KMS-11 (cell line): ENCODE results near the gene COL6A5.
"Not testable (repeated sequence)": the region's sequence is repeated elsewhere in the genome, so short reads cannot be mapped to it uniquely, and the experiment has no call there.

Experiments used
- H2AFZ ChIP-seq: fragments of 200-600 bp; sonication (generic); 2 replicates; pipeline ENCODE4 v1.6.1; 2016; ENCODE audit warnings: antibody characterized with exemption, mixed run types, low read depth
- H3K27ac ChIP-seq: fragments of 200-600 bp; sonication (generic); 2 replicates; pipeline ENCODE4 v1.6.1; 2016; ENCODE audit warnings: mild to moderate bottlenecking, mixed run types
- H3K27me3 ChIP-seq: fragments of 200-600 bp; sonication (generic); 2 replicates; pipeline ENCODE4 v1.6.1; 2017; ENCODE audit warnings: mild to moderate bottlenecking, low read depth, mixed run types, moderate library complexity; ENCODE audit not compliant: insufficient read depth
- H3K36me3 ChIP-seq: fragments of 200-600 bp; sonication (generic); 2 replicates; pipeline ENCODE4 v1.6.1; 2017; ENCODE audit warnings: mild to moderate bottlenecking, mixed run types; ENCODE audit not compliant: insufficient read depth
- H3K4me1 ChIP-seq: fragments of 200-600 bp; sonication (generic); 2 replicates; pipeline ENCODE4 v1.6.1; 2016; ENCODE audit warnings: mild to moderate bottlenecking, low read depth, mixed run types; ENCODE audit not compliant: poor library complexity, severe bottlenecking
- H3K4me2 ChIP-seq: fragments of 200-600 bp; sonication (generic); 2 replicates; pipeline ENCODE4 v1.7.0; 2016; ENCODE audit warnings: mild to moderate bottlenecking, mixed run types
- H3K4me3 ChIP-seq: fragments of 200-600 bp; sonication (generic); IDR thresholded peaks from 2 replicates; pipeline ENCODE4 v1.6.1; 2017; ENCODE audit warnings: low read depth, low read length, mixed read lengths; ENCODE audit not compliant: insufficient read depth
- H3K79me2 ChIP-seq: fragments of 200-600 bp; sonication (generic); 2 replicates; pipeline ENCODE4 v1.6.1; 2016; ENCODE audit warnings: low read depth, mixed run types; ENCODE audit not compliant: insufficient read depth
- H3K9ac ChIP-seq: fragments of 200-600 bp; sonication (generic); 2 replicates; pipeline ENCODE4 v1.6.1; 2016; ENCODE audit warnings: mild to moderate bottlenecking, mixed run types
- H4K20me1 ChIP-seq: fragments of 200-600 bp; sonication (generic); 2 replicates; pipeline ENCODE4 v1.6.1; 2016; ENCODE audit warnings: mild to moderate bottlenecking, mixed run types; ENCODE audit not compliant: insufficient read depth
- TF ChIP-seq, protein P1 (sequence below): fragments of 200-600 bp; sonication (generic); conservative IDR thresholded peaks from 2 replicates; pipeline ENCODE4 v1.6.1; 2017; ENCODE audit warnings: low read depth, mild to moderate bottlenecking, antibody characterized with exemption, low read length, moderate library complexity, mixed read lengths

Gene COL6A5

DNA sequence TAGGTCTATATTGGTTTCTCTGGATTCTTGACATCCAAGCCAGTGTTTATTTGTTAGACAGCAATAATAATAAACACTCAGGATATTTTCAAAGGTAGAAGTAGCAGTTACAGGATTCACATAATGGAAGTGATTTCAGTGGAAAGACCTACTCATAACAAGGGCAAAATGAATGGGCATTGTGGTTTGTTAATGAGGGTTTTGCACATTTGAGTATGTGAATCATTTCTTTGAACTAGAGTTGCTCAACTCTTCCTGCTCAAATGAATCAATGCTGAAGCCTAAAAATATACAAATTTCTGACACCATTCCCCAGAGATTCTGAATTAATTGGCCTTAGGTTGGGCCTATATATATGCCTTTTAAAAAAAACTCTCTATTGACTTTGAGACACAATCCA is 4.1 kb upstream of the COL6A5 start:
- Histone ChIP-seq H3K4me2 (no peak overlapping the region), H3K36me3 (no peaks in the 10 kb centered on the region), H3K79me2 (no peaks in the 10 kb centered on the region), H3K27ac (no peak overlapping the region), H4K20me1 (no peaks in the 10 kb centered on the region), H3K9ac (no peak overlapping the region), H2AFZ (no peak overlapping the region), H3K4me3 (no peak overlapping the region), H3K27me3 (no peaks in the 10 kb centered on the region), H3K4me1 (no peaks in the 10 kb centered on the region)
- TF ChIP-seq, protein P1, sequence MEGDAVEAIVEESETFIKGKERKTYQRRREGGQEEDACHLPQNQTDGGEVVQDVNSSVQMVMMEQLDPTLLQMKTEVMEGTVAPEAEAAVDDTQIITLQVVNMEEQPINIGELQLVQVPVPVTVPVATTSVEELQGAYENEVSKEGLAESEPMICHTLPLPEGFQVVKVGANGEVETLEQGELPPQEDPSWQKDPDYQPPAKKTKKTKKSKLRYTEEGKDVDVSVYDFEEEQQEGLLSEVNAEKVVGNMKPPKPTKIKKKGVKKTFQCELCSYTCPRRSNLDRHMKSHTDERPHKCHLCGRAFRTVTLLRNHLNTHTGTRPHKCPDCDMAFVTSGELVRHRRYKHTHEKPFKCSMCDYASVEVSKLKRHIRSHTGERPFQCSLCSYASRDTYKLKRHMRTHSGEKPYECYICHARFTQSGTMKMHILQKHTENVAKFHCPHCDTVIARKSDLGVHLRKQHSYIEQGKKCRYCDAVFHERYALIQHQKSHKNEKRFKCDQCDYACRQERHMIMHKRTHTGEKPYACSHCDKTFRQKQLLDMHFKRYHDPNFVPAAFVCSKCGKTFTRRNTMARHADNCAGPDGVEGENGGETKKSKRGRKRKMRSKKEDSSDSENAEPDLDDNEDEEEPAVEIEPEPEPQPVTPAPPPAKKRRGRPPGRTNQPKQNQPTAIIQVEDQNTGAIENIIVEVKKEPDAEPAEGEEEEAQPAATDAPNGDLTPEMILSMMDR = no peak

DNA sequence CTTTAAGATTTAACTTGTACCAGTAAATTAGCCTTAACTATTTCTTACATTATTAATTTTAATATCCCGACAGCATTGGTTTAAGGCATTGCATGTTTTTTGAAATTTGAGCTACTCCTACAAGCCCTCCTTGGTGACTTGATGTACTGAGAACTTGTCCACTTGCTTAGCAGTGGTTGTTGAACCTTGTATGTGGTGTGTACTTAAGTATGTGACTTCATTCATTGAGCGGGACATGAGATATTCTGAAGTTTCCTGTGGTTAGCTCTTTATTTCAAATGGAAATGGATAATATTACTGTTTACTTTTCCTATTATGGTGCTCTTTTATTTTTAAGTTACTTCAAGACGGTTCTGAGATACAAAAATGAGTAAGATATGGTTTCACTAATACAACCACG is 3.6 kb upstream of the COL6A5 start:
- Histone ChIP-seq H3K4me3 (no peak overlapping the region), H3K27me3 (no peaks in the 10 kb centered on the region), H2AFZ (no peak overlapping the region), H3K4me2 (no peak overlapping the region), H3K36me3 (no peaks in the 10 kb centered on the region), H4K20me1 (no peaks in the 10 kb centered on the region), H3K27ac (no peak overlapping the region), H3K9ac (no peak overlapping the region), H3K4me1 (no peaks in the 10 kb centered on the region), H3K79me2 (no peaks in the 10 kb centered on the region)
- TF ChIP-seq, protein P1 = no peak

DNA sequence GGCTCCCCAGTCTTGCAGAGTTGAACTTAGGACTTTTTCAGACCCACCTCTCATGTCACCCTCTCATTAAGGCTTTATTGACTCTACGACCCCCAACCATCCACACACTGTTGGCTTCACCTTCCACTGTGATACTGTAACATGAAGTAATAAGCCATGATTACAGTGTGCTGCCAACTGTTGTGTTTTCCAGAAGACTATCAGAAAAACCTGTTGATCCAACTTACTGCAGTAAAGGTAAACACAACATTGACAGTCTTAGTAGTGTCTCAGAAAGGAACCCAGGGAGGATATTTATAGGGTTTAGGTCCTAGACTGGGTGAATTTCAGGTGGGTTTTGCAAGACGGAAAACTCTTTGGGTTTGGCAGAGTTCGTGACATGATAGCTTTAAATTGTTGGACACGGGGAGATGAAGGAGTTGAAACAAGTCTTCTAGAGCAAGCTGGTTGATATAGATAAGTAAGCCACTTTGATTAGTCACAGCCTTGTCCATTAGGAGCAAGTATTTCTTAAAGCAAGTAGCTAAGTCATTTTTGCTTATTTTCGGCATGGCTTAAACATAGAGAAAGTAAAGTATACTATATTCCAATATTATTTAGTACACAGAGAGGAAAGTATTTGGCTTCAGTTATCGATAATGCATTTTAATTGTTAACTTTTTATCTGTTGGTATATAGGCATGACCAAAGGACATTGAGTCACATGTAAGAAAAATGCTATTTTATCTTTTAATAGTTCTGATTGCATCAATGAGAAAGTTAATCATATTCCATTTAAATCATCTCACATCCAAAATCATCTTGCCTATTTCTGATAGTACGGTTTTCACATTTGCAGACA is 2.4 kb upstream of the COL6A5 start:
- H3K36me3 ChIP-seq = no peaks in the 10 kb centered on the region
- no peaks in the 10 kb centered on the region for H3K79me2 ChIP-seq
- TF ChIP-seq, protein P1 = no peak
- no peaks in the 10 kb centered on the region for H4K20me1 ChIP-seq
- H3K9ac ChIP-seq = no peak overlapping the region
- no peaks in the 10 kb centered on the region for H3K27me3 ChIP-seq
- no peak overlapping the region for H3K27ac ChIP-seq
- no peaks in the 10 kb centered on the region for H3K4me1 ChIP-seq
- H3K4me3 ChIP-seq = no peak overlapping the region
- H3K4me2 ChIP-seq = no peak overlapping the region
- H2AFZ ChIP-seq = no peak overlapping the region

DNA sequence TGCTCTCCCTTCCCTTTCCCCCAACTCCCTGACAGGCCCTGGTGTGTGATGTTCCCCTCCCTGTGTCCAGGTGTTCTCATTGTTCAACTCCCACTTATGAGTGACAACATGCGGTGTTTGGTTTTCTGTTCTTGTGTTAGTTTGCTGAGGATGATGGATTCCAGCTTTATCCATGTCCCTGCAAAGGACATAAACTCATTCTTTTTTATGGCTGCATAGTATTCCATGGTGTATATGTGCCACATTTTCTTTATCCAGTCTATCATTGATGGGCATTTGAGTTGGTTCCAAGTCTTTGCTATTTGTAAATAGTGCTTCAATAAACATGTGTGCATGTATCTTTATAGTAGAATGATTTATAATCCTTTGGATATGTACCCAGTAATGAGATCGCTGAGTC is 2.8 kb downstream of the COL6A5 start:
- not testable (repeated sequence) for H3K4me3 ChIP-seq, H4K20me1 ChIP-seq, H3K27me3 ChIP-seq, H3K36me3 ChIP-seq, H3K9ac ChIP-seq, H3K4me2 ChIP-seq, H3K4me1 ChIP-seq, H3K79me2 ChIP-seq, H3K27ac ChIP-seq, H2AFZ ChIP-seq

DNA sequence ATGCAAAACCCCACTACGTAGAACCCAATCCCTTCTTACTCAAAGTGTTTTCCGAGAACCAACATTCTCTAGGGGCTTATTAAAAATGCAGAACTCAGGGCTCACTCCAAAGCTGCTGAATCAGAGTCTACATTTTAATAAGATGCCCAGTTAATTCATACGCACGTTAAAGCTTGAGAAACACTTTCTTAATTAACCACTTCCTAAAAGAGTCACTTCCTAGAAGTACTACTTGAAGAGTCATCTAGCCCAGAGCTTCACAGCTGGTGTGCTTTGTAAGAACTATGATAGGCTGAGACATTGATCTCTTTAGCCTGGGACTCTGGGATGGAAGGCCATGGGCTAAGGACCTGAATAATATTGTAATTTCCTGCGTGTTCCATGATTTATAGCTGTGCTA is 9.0 kb downstream of the COL6A5 start:
- no peaks in the 10 kb centered on the region for H3K36me3 ChIP-seq

More for the DNA sequence above, 9.0 kb downstream of the COL6A5 start:
- no peaks in the 10 kb centered on the region for H4K20me1 ChIP-seq
- H3K4me1 ChIP-seq = no peaks in the 10 kb centered on the region
- H3K9ac ChIP-seq = no peak overlapping the region
- no peak overlapping the region for H2AFZ ChIP-seq
- H3K27ac ChIP-seq = no peak overlapping the region
- H3K79me2 ChIP-seq = no peaks in the 10 kb centered on the region
- TF ChIP-seq, protein P1 = no peak
- H3K4me3 ChIP-seq = no peak overlapping the region
- H3K27me3 ChIP-seq = no peaks in the 10 kb centered on the region
- no peak overlapping the region for H3K4me2 ChIP-seq
